Chondrocyte (in vitro differentiated cells): ENCODE results near the gene TBXAS1. TPM values are rescaled to one million over a fixed set of nuclear protein-coding genes. Genes with fewer than 3 reads are reported as not detected.

ENCODE experiments used
- DNase-seq: peaks from one replicate; pipeline ENCODE4 v3.0.0; 2021; ENCODE audit warnings: mixed read lengths, low spot score
- H3K27ac Mint-ChIP-seq: one replicate; pipeline ENCODE4 v1.8.0; 2021; ENCODE audit warnings: mild to moderate bottlenecking, moderate library complexity, mixed read lengths; ENCODE audit not compliant: unreplicated experiment
- H3K27me3 Mint-ChIP-seq: 2 replicates; pipeline ENCODE4 v1.8.0; 2021; ENCODE audit warnings: low read depth, mixed read lengths
- H3K36me3 Mint-ChIP-seq: 2 replicates; pipeline ENCODE4 v1.8.0; 2021; ENCODE audit warnings: low read depth, mixed read lengths
- H3K4me1 Mint-ChIP-seq: 2 replicates; pipeline ENCODE4 v1.8.0; 2021; ENCODE audit warnings: low read depth, mild to moderate bottlenecking, mixed read lengths
- H3K4me3 Mint-ChIP-seq: one replicate; pipeline ENCODE4 v1.8.0; 2021; ENCODE audit warnings: mild to moderate bottlenecking, moderate library complexity, mixed read lengths; ENCODE audit not compliant: unreplicated experiment
- H3K9me3 Mint-ChIP-seq: 2 replicates; pipeline ENCODE4 v1.8.0; 2021; ENCODE audit warnings: low read depth, mixed read lengths
- total RNA-seq: library from RNA; stranded (reverse); gene quantifications from 3 replicates; pipeline ENCODE4 v1.2.1, GENCODE V29; 2021
- TF ChIP-seq, protein P1 (sequence below): fragments of 200-600 bp; sonication (generic); IDR thresholded peaks from 2 replicates; pipeline ENCODE4 v1.5.0; 2021; ENCODE audit warnings: antibody characterized with exemption, mild to moderate bottlenecking, moderate library complexity

The TBXAS1 gene
- total RNA-seq, 1 donor from 2014 or later: 2.4 TPM

DNA sequence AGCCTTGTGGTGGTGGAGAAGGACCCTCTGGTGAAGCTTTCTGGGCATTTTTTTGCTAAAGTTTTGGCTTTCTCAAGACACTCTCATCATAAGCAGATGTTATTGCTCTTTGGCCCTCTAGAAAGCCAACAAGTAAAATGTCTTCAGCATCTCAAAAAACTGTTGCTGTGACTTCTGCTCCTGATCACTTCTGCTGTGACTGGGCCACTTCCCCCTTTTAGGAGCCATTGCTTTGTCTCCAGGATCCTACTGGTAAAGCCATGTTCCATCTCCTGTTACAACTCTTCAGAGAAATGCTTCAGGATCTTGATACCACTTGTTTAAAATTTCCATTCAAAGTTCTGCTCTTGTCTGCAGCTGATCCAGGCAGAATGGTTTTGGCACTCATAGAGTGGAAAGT is 222.8 kb downstream of the TBXAS1 start:
- Mint-ChIP-seq H3K4me3 (no peak overlapping the region), H3K27me3 (no peaks in the 10 kb centered on the region), H3K9me3 (no peaks in the 10 kb centered on the region), H3K36me3 (peaks cover 4% of the 10 kb centered on the region), H3K27ac (no peak overlapping the region), H3K4me1 (peaks cover 16% of the 10 kb centered on the region)
- no peak for DNase-seq
- TF ChIP-seq, protein P1, sequence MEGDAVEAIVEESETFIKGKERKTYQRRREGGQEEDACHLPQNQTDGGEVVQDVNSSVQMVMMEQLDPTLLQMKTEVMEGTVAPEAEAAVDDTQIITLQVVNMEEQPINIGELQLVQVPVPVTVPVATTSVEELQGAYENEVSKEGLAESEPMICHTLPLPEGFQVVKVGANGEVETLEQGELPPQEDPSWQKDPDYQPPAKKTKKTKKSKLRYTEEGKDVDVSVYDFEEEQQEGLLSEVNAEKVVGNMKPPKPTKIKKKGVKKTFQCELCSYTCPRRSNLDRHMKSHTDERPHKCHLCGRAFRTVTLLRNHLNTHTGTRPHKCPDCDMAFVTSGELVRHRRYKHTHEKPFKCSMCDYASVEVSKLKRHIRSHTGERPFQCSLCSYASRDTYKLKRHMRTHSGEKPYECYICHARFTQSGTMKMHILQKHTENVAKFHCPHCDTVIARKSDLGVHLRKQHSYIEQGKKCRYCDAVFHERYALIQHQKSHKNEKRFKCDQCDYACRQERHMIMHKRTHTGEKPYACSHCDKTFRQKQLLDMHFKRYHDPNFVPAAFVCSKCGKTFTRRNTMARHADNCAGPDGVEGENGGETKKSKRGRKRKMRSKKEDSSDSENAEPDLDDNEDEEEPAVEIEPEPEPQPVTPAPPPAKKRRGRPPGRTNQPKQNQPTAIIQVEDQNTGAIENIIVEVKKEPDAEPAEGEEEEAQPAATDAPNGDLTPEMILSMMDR: no peak

DNA sequence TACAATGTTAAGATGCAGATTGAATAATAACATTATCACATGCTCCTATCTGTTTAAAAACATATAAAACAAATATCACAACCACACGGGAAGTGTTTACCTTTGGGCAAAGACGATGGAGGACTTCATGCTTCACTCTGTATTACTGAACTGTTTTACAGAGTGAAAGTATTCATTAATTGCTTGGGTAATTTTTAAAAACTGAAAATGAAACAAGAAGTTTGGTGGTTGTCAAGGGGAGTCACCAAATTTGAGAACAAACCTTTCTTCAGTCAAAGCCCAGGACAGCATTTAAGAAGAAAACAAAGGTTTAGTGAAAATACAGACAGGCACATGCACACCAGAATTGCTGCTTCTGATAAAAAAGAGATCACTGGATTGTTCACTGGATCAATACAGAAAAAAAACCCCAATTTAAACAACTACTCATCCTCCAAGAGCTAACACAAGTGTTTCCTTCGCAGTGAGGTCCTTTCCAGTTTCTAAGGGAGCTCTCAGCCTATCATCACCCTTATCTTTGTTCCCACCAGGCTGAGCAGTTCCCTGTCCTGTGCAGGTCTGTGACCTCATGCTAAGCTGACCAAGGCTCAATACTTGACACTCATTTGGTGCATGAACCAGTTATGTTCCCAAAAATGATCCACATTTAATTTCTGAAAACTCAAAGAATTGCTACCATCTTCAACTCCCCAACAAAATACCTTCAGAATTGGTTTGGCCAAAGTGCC is 224.9 kb downstream of the TBXAS1 start:
- peaks cover 24% of the 10 kb centered on the region for H3K4me1 Mint-ChIP-seq
- TF ChIP-seq, protein P1: no peak
- no peaks in the 10 kb centered on the region for H3K27me3 Mint-ChIP-seq
- no peak overlapping the region for H3K4me3 Mint-ChIP-seq
- peaks cover 2% of the 10 kb centered on the region for H3K36me3 Mint-ChIP-seq
- no peak for DNase-seq
- H3K27ac Mint-ChIP-seq: no peak overlapping the region
- H3K9me3 Mint-ChIP-seq: no peaks in the 10 kb centered on the region

DNA sequence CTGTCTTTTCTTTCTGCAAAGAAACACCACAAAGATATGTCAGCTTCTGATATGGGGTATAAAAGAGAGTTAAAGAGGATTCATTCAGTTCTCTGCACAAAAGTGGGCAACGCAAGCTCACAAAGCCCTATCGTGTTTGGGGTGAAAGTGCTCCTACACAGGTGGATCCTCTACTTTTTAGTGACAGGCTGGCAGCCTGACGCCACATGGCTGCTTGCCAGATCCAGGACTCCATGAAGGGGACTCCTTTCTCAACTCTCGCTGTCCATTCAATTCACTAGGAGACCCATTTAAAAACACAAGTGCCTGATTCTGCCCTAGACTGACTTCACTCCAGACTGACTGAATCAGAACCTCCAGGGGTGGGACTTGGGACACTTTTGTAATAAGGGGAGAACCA is 225.7 kb downstream of the TBXAS1 start:
- Mint-ChIP-seq H3K4me1 (peaks cover 24% of the 10 kb centered on the region), H3K36me3 (peaks cover 2% of the 10 kb centered on the region), H3K27me3 (no peaks in the 10 kb centered on the region), H3K9me3 (no peaks in the 10 kb centered on the region), H3K4me3 (no peak overlapping the region), H3K27ac (no peak overlapping the region)
- TF ChIP-seq, protein P1: no peak
- DNase-seq: no peak

DNA sequence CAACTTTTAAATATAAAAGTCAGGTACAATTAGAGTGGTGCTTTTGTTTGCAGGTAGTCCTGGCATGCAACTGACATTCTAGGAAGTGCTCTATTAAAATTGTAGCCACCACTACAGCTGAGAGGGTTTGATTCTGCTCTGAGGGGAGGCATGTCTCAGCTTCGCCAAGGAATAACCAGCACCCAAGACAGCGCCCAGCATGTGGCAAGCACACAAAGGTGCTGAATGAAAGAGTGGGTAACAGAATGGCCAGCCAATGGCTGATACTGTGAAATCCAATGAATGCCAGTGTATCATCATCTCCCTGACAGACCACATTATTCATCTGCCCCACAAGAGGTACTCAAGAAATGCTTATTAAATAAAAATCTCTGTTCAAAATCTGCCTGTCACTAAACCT is 226.8 kb downstream of the TBXAS1 start:
- TF ChIP-seq, protein P1: no peak

DNA sequence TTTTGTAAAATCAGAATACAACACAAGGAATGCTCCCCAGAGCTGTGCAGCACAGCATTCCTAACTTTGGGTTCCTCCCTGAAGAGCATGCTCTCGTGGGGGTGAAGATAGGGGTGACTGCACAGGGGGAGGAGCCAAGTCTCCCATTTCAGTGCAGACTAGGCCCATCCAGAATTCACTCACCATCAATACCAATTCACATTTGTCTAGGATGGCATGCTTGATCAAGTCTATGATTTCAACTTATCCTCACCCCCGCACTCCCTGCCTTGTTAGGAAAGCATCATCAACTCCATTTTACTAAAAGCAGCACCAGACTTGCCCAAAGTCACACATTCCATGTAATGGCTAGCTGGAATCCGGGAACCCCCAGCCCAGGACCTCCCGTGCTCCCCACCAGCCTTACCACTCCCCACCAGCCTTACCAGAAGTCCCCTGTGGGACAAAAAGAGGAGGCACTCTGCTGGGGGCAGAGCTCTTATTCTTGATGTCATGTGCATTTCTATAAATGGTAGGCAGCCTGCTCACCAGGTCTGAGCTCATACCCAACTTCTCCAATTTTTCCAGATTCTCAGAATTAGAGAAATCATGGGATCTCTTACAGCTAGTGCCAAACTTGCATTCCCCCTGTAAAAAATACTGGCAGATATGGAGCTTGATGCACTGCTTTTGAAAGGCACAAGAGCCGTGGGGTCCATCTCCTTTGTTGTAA is 227.5 kb downstream of the TBXAS1 start:
- H3K9me3 Mint-ChIP-seq: no peaks in the 10 kb centered on the region
- H3K4me3 Mint-ChIP-seq: no peak overlapping the region
- H3K36me3 Mint-ChIP-seq: peaks cover 2% of the 10 kb centered on the region
- DNase-seq: no peak
- H3K27ac Mint-ChIP-seq: no peak overlapping the region
- peaks cover 34% of the 10 kb centered on the region for H3K4me1 Mint-ChIP-seq
- TF ChIP-seq, protein P1: no peak
- no peaks in the 10 kb centered on the region for H3K27me3 Mint-ChIP-seq

More for the DNA sequence above, 226.8 kb downstream of the TBXAS1 start:
- Mint-ChIP-seq H3K9me3 (no peaks in the 10 kb centered on the region), H3K27ac (no peak overlapping the region), H3K4me3 (no peak overlapping the region), H3K4me1 (peaks cover 27% of the 10 kb centered on the region), H3K36me3 (peaks cover 2% of the 10 kb centered on the region), H3K27me3 (no peaks in the 10 kb centered on the region)
- DNase-seq: no peak
